Stimulated activated CD8-positive, alpha-beta memory T cell treated with anti-CD3 and anti-CD28 coated beads, Interleukin-7, amount 100 ng/mL, for 48 hours (primary cell): ENCODE measurements around the gene SLC25A5.
A peak's percentile ranks its signal among the peaks of the same experiment; 100 is the strongest.
"Not testable (repeated sequence)": the region's sequence is repeated elsewhere in the genome, so short reads cannot be mapped to it uniquely, and the experiment has no call there.

Source experiments
- DNase-seq, 2 donors: peaks; one replicate each; pipeline ENCODE4 v3.0.0-alpha.2; 2020; ENCODE audit warnings: low read depth in 1 of 2; ENCODE audit errors: extremely low read depth in 1 of 2

The SLC25A5 gene

GRCh38 chrX:119475389-119476101, 7.3 kb downstream of the SLC25A5 start:
- DNase-seq = no peak

GRCh38 chrX:119477812-119478232, 9.6 kb downstream of the SLC25A5 start:
- no peak for DNase-seq

- no peak for DNase-seq
Observed at GRCh38 chrX:119478504-119478903, 10.3 kb downstream of the SLC25A5 start.

- no peak for DNase-seq
Observed at GRCh38 chrX:119479845-119480244, 11.6 kb downstream of the SLC25A5 start.

- no peak for DNase-seq
Observed at GRCh38 chrX:119481323-119481801, 13.1 kb downstream of the SLC25A5 start.

GRCh38 chrX:119482041-119482440, 13.8 kb downstream of the SLC25A5 start:
- no peak for DNase-seq

GRCh38 chrX:119482481-119483480, 14.5 kb downstream of the SLC25A5 start:
- peak; percentile 41 to 42 for DNase-seq

GRCh38 chrX:119486745-119487144, 18.5 kb downstream of the SLC25A5 start:
- DNase-seq = no peak

GRCh38 chrX:119487766-119488165, 19.5 kb downstream of the SLC25A5 start:
- not testable (repeated sequence) for DNase-seq

GRCh38 chrX:119488749-119489148, 20.5 kb downstream of the SLC25A5 start:
- DNase-seq = no peak

GRCh38 chrX:119489212-119490074, 21.2 kb downstream of the SLC25A5 start:
- DNase-seq = no peak

GRCh38 chrX:119492463-119492862, 24.2 kb downstream of the SLC25A5 start:
- DNase-seq = no peak

GRCh38 chrX:119493851-119494495, 25.7 kb downstream of the SLC25A5 start:
- DNase-seq = not testable (repeated sequence)

GRCh38 chrX:119495734-119496726, 27.8 kb downstream of the SLC25A5 start:
- DNase-seq = no peak

GRCh38 chrX:119497185-119497584, 28.9 kb downstream of the SLC25A5 start:
- no peak for DNase-seq

GRCh38 chrX:119500061-119500800, 32.0 kb downstream of the SLC25A5 start:
- DNase-seq = no peak

GRCh38 chrX:119501511-119502148, 33.4 kb downstream of the SLC25A5 start:
- no peak for DNase-seq
